Measurements from ENCODE around the gene SLIT3.

- TF ChIP-seq CTCF (IDR thresholded peaks at IDR 0.05; ENCODE audit: extremely low read depth in 1 of 2, insufficient read depth in 1 of 2, low read depth in 1 of 2, low read length in 2 of 2): no peak
- no peak for TF ChIP-seq POLR2A (IDR thresholded peaks at IDR 0.05; ENCODE audit: low read depth, low read length)
- TF ChIP-seq JUN (IDR thresholded peaks at IDR 0.05; ENCODE audit: borderline replicate concordance, insufficient read depth, insufficient read length, low read depth): no peak
- no peak for TF ChIP-seq EZH2 (IDR thresholded peaks at IDR 0.05; ENCODE audit: borderline replicate concordance, low read depth, low read length, severe bottlenecking)
- TF ChIP-seq MAX (IDR thresholded peaks at IDR 0.05; ENCODE audit: insufficient read depth, insufficient read length): no peak
- TF ChIP-seq POLR2AphosphoS5 (IDR thresholded peaks at IDR 0.05; ENCODE audit: insufficient read depth, low read depth, low read length): no peak
- no peak for TF ChIP-seq MYC (IDR thresholded peaks at IDR 0.05; ENCODE audit: low read depth, low read length)
Measured at GRCh38 chr5:168674893-168675482, 626.0 kb downstream of the SLIT3 start.
